IPS-18a (cell line): ENCODE results near the gene AHSG.

Source experiments
- H3K27ac ChIP-seq: one replicate; pipeline ENCODE4 v1.5.1; 2013; ENCODE audit warnings: low read length
- H3K27me3 ChIP-seq: one replicate; pipeline ENCODE4 v1.6.1; 2013; ENCODE audit warnings: mild to moderate bottlenecking, low read length; ENCODE audit not compliant: control insufficient read depth, insufficient read depth
- H3K36me3 ChIP-seq: one replicate; pipeline ENCODE4 v1.6.1; 2013; ENCODE audit warnings: low read depth, low read length; ENCODE audit not compliant: control insufficient read depth
- H3K4me1 ChIP-seq: one replicate; pipeline ENCODE4 v1.6.1; 2013; ENCODE audit warnings: low read depth, low read length; ENCODE audit not compliant: control insufficient read depth
- H3K4me3 ChIP-seq: one replicate; pipeline ENCODE4 v1.5.1; 2013; ENCODE audit warnings: low read length
- H3K9ac ChIP-seq: one replicate; pipeline ENCODE4 v1.6.1; 2013; ENCODE audit warnings: mild to moderate bottlenecking, low read length, moderate library complexity
- H3K9me3 ChIP-seq: one replicate; pipeline ENCODE4 v1.6.1; 2013; ENCODE audit warnings: low read depth, low read length; ENCODE audit not compliant: control insufficient read depth

The AHSG gene

GRCh38 chr3:186596568-186597287, 16.1 kb upstream of the AHSG start:
- no peak overlapping the region for H3K27ac ChIP-seq

GRCh38 chr3:186598108-186598784, 14.6 kb upstream of the AHSG start:
- Histone ChIP-seq H3K4me3 (no peak overlapping the region), H3K36me3 (no peaks in the 10 kb centered on the region), H3K4me1 (peaks cover 4% of the 10 kb centered on the region), H3K27ac (no peak overlapping the region), H3K9ac (no peak overlapping the region), H3K9me3 (no peaks in the 10 kb centered on the region), H3K27me3 (no peaks in the 10 kb centered on the region)

More at GRCh38 chr3:186596568-186597287, 16.1 kb upstream of the AHSG start:
- no peaks in the 10 kb centered on the region for H3K9me3 ChIP-seq
- no peak overlapping the region for H3K9ac ChIP-seq
- H3K4me3 ChIP-seq, result no peak overlapping the region
- no peaks in the 10 kb centered on the region for H3K27me3 ChIP-seq
- H3K4me1 ChIP-seq, result peaks cover 4% of the 10 kb centered on the region
- H3K36me3 ChIP-seq, result no peaks in the 10 kb centered on the region

DNA sequence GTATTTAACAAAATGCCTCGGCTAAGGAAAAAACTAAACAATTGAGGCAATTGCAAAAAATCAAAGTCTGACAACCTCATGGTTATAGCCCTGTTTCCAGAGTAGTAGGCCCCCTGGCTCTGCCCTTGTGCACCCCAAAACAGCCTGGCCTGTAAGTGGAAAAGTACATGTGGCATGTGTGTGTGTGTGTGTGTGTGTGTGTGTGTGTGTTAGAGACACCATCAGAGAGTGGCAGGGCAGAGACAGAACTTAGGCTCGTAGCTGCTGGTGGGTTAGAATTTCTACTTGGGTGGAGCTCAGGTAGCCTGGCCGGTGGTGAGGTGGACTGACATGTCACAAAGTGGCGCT, 14.1 kb upstream of the AHSG start:
- no peaks in the 10 kb centered on the region for H3K27me3 ChIP-seq
- H3K27ac ChIP-seq, result no peak overlapping the region
- H3K4me3 ChIP-seq, result no peak overlapping the region
- peaks cover 4% of the 10 kb centered on the region for H3K4me1 ChIP-seq
- H3K9ac ChIP-seq, result no peak overlapping the region
- H3K9me3 ChIP-seq, result no peaks in the 10 kb centered on the region
- H3K36me3 ChIP-seq, result no peaks in the 10 kb centered on the region

- no peak overlapping the region for H3K27ac ChIP-seq
- H3K36me3 ChIP-seq, result no peaks in the 10 kb centered on the region
- no peak overlapping the region for H3K9ac ChIP-seq
- peaks cover 4% of the 10 kb centered on the region for H3K4me1 ChIP-seq
- no peaks in the 10 kb centered on the region for H3K27me3 ChIP-seq
- no peak overlapping the region for H3K4me3 ChIP-seq
- no peaks in the 10 kb centered on the region for H3K9me3 ChIP-seq
Measured at GRCh38 chr3:186599142-186599784, 13.6 kb upstream of the AHSG start.

- Histone ChIP-seq H3K9me3 (no peaks in the 10 kb centered on the region), H3K4me1 (peaks cover 4% of the 10 kb centered on the region), H3K9ac (no peak overlapping the region), H3K27me3 (no peaks in the 10 kb centered on the region), H3K4me3 (no peak overlapping the region), H3K36me3 (no peaks in the 10 kb centered on the region), H3K27ac (no peak overlapping the region)
Measured at GRCh38 chr3:186599785-186600166, 13.1 kb upstream of the AHSG start.

GRCh38 chr3:186600896-186601295, 12.0 kb upstream of the AHSG start:
- H3K9ac ChIP-seq, result no peak overlapping the region
- H3K9me3 ChIP-seq, result no peaks in the 10 kb centered on the region
- peaks cover 4% of the 10 kb centered on the region for H3K4me1 ChIP-seq
- no peaks in the 10 kb centered on the region for H3K36me3 ChIP-seq
- no peak overlapping the region for H3K27ac ChIP-seq
- no peak overlapping the region for H3K4me3 ChIP-seq
- no peaks in the 10 kb centered on the region for H3K27me3 ChIP-seq

- no peaks in the 10 kb centered on the region for H3K9me3 ChIP-seq
- no peaks in the 10 kb centered on the region for H3K27me3 ChIP-seq
- H3K4me1 ChIP-seq, result no peaks in the 10 kb centered on the region
- H3K36me3 ChIP-seq, result no peaks in the 10 kb centered on the region
- no peak overlapping the region for H3K27ac ChIP-seq
- H3K4me3 ChIP-seq, result no peak overlapping the region
- no peak overlapping the region for H3K9ac ChIP-seq
Measured at GRCh38 chr3:186603159-186603558, 9.7 kb upstream of the AHSG start.

GRCh38 chr3:186605078-186605477, 7.8 kb upstream of the AHSG start:
- H3K9ac ChIP-seq, result no peak overlapping the region
- H3K4me1 ChIP-seq, result no peaks in the 10 kb centered on the region
- no peak overlapping the region for H3K4me3 ChIP-seq
- no peaks in the 10 kb centered on the region for H3K36me3 ChIP-seq
- H3K27me3 ChIP-seq, result no peaks in the 10 kb centered on the region
- H3K9me3 ChIP-seq, result no peaks in the 10 kb centered on the region
- no peak overlapping the region for H3K27ac ChIP-seq

DNA sequence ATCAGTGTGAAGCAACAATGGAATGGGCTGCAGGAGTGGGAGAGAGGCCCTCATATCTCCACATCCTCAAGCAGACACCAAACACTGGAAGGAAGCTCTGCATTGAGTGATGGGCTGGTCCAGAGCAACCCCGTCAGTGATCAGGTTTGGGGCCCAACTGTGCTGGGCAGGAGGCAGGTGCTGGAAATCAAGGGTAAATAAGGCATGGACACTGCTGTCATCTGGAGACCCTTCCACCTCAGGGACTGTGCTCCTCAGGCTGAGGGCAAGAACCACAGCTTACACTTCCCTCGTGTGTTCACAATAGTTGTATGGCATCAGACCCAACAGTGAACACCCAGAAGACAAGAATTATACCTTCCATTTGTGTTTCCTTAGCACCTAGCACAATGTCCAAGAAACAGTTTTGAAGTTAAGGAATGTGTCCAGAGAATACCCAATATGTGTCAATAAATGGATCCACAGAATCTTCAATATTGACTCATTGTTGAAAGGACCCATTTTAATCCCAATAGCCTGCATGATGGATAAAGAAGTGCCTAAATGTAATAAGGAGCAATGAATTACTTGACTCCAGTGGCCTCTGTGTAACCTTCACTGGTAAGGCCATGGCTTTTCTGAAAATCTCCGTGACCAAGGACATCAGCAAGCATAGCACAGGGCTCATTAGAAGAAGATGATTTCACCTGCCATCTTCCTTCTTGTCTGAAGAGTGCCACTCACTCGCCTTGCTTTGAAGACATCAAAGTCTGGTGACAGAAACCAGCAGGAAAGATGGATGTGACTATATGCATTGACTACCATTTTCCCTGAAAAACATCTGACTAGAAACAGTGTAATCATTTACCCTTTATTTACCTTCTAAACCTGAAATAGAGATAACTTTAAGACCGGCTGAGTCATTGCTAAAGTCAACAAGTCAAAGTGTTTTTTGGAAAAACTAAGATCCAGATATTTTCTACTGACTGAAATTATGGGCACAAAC, 7.0 kb upstream of the AHSG start:
- no peak overlapping the region for H3K27ac ChIP-seq
- no peak overlapping the region for H3K4me3 ChIP-seq
- no peak overlapping the region for H3K9ac ChIP-seq
- H3K36me3 ChIP-seq, result no peaks in the 10 kb centered on the region
- no peaks in the 10 kb centered on the region for H3K27me3 ChIP-seq
- H3K9me3 ChIP-seq, result no peaks in the 10 kb centered on the region
- no peaks in the 10 kb centered on the region for H3K4me1 ChIP-seq

GRCh38 chr3:186608624-186609215, 4.1 kb upstream of the AHSG start:
- H3K4me1 ChIP-seq, result no peaks in the 10 kb centered on the region
- H3K9me3 ChIP-seq, result no peaks in the 10 kb centered on the region
- H3K27ac ChIP-seq, result no peak overlapping the region
- no peak overlapping the region for H3K9ac ChIP-seq
- H3K27me3 ChIP-seq, result no peaks in the 10 kb centered on the region
- no peak overlapping the region for H3K4me3 ChIP-seq
- H3K36me3 ChIP-seq, result no peaks in the 10 kb centered on the region
